ENCODE data around the gene OPHN1.
"Not testable (repeated sequence)": the region's sequence is repeated elsewhere in the genome, so short reads cannot be mapped to it uniquely, and the experiment has no call there.

OPHN1 gene

DNA sequence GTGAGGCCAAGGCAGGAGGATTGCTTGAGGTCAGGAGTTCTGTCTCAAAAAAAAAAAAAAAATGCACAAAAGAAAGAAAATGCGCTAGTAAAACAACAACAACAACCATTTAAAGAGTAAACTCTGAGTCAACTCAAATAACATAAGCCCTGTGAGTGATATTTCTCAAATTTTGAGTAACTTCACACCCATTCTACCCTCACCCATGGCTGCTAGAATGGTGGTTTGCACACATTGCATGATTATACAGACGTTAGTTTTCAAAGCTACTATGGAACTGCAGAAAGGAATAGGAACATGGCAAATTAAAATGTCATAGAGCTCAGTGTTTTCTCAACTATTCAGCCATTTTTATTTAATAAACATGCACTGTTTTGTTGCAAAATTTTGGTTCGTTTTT, 145.9 kb downstream of the OPHN1 start:
- Mint-ChIP-seq H3K9me3 (no peaks in the 10 kb centered on the region), H3K27me3 (no peaks in the 10 kb centered on the region), H3K4me3 (no peak overlapping the region), H3K36me3 (ENCODE audit: low read depth) (no peaks in the 10 kb centered on the region), H3K4me1 (ENCODE audit: low read depth) (no peaks in the 10 kb centered on the region), H3K27ac (no peak overlapping the region)
- intact Hi-C loops (cut with micrococcal nuclease): no loop called here

DNA sequence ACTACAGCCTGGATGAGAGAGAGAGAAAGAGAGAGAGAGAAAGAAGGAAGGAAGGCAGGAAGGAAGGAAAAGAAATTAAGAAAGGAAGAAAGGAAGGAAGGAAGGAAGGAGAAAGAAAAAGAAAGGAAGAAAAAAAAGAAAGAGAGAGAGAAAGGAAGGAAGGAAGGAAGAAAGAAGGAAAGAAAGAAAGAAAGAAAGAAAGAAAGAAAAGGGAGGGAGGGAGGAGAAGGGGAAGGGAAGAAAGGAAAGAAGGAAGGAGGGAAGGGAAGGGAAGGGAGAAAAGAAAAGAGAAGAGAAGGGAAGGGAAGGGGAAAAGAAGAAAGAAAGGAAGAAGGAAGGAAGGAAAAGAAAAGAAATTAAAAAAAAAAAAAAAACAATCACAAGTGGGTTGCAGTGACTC, 146.3 kb downstream of the OPHN1 start:
- no peaks in the 10 kb centered on the region for H3K4me1 Mint-ChIP-seq (ENCODE audit: low read depth)
- H3K36me3 Mint-ChIP-seq (ENCODE audit: low read depth): no peaks in the 10 kb centered on the region
- intact Hi-C loops (cut with micrococcal nuclease): no loop called here
- no peak overlapping the region for H3K4me3 Mint-ChIP-seq
- no peaks in the 10 kb centered on the region for H3K9me3 Mint-ChIP-seq
- H3K27me3 Mint-ChIP-seq: no peaks in the 10 kb centered on the region
- no peak overlapping the region for H3K27ac Mint-ChIP-seq

DNA sequence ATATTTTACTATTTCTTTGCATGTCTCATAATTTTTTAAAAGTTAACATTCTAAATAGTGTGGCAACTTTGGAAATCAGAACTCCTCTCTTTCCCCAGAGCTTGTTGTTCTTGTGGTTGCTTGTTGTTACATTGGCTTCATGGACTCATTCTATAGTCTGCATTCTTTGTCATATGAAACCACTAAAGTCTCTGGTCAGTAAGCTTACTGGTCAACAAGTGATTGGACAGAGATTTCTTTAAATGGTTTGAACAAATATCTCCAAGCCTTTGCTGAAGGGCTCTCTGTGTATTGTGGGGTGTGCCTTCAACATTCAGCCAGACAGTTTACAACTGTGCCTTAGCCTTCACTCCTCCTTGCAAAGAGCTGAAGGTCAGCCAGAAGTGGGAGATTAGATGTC, 147.2 kb downstream of the OPHN1 start:
- no peaks in the 10 kb centered on the region for H3K9me3 Mint-ChIP-seq
- H3K4me1 Mint-ChIP-seq (ENCODE audit: low read depth): no peaks in the 10 kb centered on the region
- H3K27me3 Mint-ChIP-seq: no peaks in the 10 kb centered on the region
- H3K4me3 Mint-ChIP-seq: no peak overlapping the region
- intact Hi-C loops (cut with micrococcal nuclease): no loop called here
- no peak overlapping the region for H3K27ac Mint-ChIP-seq
- H3K36me3 Mint-ChIP-seq (ENCODE audit: low read depth): no peaks in the 10 kb centered on the region

DNA sequence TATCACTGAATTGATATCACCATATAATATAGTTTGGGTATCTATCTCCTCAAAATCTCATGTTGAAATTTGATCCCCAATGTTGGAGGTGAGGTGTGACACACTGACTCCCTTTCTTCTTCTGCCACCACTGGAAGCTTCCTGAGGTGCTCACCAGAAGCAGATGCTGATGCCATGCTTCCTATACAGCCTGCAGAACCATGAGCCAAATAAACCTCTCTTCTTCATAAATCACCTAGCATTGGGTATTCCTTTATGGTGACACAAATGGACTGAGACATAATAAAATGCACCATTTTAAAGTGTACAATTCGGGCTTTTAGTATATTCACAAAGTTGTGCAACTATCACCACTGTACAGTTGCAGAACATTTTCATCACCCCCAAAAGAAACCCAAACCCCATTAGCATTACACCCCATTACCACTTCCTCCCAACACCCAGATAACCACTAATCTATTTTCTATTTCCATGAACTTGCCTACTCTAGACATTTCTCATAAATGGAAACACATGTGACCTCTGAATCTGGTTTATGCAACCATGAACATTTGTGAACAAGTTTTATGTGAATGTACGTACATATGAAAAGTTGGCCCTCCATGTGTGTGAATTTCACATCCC, 148.9 kb downstream of the OPHN1 start:
- Mint-ChIP-seq H3K27me3 (no peaks in the 10 kb centered on the region), H3K4me1 (ENCODE audit: low read depth) (no peaks in the 10 kb centered on the region), H3K36me3 (ENCODE audit: low read depth) (no peaks in the 10 kb centered on the region), H3K27ac (no peak overlapping the region), H3K4me3 (no peak overlapping the region), H3K9me3 (no peaks in the 10 kb centered on the region)
- intact Hi-C loops (cut with micrococcal nuclease): no loop called here

DNA sequence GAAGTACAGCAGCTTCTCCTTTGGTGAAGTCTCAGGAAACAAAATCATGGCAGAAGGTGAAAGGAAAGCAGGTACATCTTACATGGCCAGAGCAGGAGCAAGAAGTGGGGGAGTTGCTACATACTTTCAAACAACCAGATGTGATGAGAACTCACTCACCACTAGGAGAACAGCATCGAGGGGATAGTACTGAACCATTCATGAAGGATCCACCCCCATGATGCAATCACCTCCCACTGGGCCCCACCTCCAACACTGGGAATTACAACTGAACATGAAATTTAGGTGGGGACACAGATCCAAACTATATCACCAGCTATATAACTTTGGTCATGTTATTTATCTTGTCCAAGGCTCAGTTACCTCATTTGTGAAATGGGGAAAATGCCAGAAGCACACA, 159.4 kb downstream of the OPHN1 start:
- Mint-ChIP-seq H3K27ac (no peak overlapping the region), H3K9me3 (no peaks in the 10 kb centered on the region), H3K27me3 (no peaks in the 10 kb centered on the region), H3K4me3 (no peak overlapping the region), H3K4me1 (ENCODE audit: low read depth) (no peaks in the 10 kb centered on the region), H3K36me3 (ENCODE audit: low read depth) (no peaks in the 10 kb centered on the region)
- intact Hi-C loops (cut with micrococcal nuclease): no loop called here

DNA sequence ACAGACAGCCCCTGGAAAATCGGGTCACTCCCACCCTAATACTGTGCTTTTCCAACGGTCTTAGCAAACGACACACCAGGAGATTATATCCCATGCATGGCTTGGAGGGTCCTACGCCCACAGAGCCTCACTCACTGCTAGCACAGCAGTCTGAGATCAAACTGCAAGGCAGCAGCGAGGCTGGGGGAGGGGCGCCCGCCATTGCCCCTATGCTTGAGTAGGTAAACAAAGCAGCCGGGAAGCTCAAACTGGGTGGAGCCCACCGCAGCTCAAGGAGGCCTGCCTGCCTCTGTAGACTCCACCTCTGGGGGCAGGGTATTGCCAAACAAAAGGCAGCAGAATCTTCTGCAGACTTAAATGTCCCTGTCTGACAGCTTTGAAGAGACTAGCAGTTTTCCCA, 168.5 kb downstream of the OPHN1 start:
- H3K9me3 Mint-ChIP-seq; H3K27ac Mint-ChIP-seq; H3K36me3 Mint-ChIP-seq (ENCODE audit: low read depth); intact Hi-C loops (cut with micrococcal nuclease); H3K4me3 Mint-ChIP-seq; H3K27me3 Mint-ChIP-seq: not testable (repeated sequence)
- peaks cover 13% of the 10 kb centered on the region for H3K4me1 Mint-ChIP-seq (ENCODE audit: low read depth)

DNA sequence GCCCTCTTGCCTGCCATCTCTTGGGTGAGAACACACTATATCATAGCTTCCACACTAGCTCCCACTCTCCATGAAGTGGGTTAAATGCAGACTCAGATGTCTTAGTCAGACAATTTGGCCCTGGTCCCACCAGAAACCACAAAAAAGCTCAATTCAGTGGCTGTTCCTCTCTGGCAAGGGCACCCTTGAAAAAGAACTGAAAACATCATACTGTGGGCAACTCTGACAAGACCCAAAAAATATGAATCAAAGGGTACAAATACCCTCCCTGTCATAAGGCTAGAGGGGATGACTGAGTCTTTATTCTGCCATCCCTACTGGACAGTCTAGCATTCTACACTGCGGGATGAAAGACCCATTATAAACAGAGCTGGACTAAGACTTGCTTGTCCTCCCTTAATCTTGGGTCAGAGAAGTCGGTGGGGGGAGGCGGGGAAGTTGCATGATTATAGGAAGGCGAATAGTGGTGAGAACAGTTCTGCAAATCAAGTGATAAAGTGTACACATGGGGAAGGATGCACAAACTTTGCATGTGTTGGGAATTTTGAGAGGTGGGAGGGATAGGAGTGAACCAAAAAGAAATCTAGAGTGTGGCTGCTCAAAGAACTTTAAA, 172.1 kb downstream of the OPHN1 start:
- intact Hi-C loops (cut with micrococcal nuclease): no loop called here
- H3K36me3 Mint-ChIP-seq (ENCODE audit: low read depth): no peaks in the 10 kb centered on the region
- H3K4me3 Mint-ChIP-seq: no peak overlapping the region
- H3K27me3 Mint-ChIP-seq: no peaks in the 10 kb centered on the region
- peak overlapping the region; percentile 63 for H3K27ac Mint-ChIP-seq
- H3K9me3 Mint-ChIP-seq: no peaks in the 10 kb centered on the region
- H3K4me1 Mint-ChIP-seq (ENCODE audit: low read depth): peaks cover 13% of the 10 kb centered on the region

DNA sequence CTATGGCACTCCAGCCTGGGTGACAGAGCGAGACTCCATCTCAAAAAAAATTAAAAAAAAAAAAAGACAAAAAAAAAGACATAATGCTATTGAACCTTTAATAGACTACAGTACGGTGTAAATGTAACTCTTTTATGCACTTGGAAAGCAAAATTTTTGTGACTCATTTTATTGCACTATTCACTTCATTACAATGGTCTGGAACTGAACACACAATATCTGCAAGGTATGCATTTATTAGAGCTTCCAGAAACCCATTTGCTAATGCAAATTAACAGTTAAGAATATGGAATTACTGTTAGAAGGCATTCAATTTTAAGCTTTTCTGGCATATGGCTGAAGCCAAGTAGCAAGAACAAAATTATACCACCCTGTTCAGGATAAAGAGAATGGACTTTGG, 176.3 kb downstream of the OPHN1 start:
- intact Hi-C loops (cut with micrococcal nuclease): no loop called here
- no peaks in the 10 kb centered on the region for H3K27me3 Mint-ChIP-seq
- H3K27ac Mint-ChIP-seq: no peak overlapping the region
- peaks cover 13% of the 10 kb centered on the region for H3K4me1 Mint-ChIP-seq (ENCODE audit: low read depth)
- no peaks in the 10 kb centered on the region for H3K9me3 Mint-ChIP-seq
- no peaks in the 10 kb centered on the region for H3K36me3 Mint-ChIP-seq (ENCODE audit: low read depth)
- H3K4me3 Mint-ChIP-seq: no peak overlapping the region

DNA sequence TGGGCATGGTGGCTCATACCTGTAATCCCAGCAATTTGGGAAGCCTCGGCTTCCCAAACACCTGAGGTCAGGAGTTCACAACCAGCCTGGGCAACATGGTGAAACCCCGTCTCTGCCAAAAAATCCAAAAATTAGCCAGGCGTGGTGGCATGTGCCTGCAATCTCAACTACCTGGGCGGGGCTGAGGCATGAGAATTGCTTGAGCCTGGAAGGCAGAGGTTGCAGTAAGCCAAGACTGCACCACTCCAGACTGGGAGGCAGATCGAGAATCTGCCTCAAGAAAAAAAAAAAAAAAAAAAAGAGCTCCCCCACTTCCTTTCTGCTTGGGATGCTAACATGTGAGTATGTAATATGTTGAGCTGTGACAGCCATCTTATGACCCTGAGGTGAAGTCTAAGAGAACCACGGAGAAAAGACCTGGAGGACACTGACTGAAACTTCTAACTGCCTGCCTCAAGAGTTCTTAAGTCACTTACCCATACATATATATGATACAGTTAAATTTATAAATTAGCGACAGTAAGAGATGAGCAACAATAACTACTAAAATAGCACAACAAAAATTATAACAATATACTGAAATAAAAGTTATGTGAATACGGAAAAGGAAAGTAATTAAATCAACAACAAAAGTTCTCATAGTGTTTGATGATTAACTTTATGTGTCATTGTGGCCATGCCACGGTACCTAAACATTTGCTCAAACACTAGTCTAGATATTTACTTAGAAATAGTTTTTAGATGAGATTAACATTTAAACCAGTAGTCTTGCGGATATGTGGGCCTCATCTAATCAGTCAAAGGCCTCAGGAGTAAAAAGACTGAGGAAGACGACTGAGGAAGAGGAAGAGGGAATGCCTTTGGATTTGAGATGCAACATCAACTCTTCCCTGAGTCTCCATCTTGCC, 178.3 kb downstream of the OPHN1 start:
- H3K4me1 Mint-ChIP-seq (ENCODE audit: low read depth): no peaks in the 10 kb centered on the region
- intact Hi-C loops (cut with micrococcal nuclease): no loop called here
- no peak overlapping the region for H3K27ac Mint-ChIP-seq
- no peaks in the 10 kb centered on the region for H3K27me3 Mint-ChIP-seq
- H3K36me3 Mint-ChIP-seq (ENCODE audit: low read depth): no peaks in the 10 kb centered on the region
- H3K4me3 Mint-ChIP-seq: no peak overlapping the region
- H3K9me3 Mint-ChIP-seq: no peaks in the 10 kb centered on the region

DNA sequence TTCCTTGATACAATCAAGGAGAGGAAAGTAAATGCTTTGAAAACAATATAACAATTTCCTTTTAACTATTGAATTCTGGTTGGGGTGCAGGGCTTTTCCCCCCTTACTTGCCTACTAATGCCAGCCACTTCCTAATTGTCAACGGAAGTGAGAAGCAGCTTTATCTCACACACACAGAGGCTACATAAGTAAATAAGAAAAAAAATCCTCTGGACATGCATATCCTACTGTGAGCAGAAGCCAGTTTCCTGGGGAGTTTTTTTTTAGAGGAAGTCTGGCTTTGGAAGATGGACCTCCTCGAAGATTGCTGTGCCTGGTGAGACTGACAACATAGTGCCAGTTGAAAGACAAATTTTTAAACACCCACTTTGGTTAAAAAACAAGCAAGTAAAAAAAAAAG, 180.6 kb downstream of the OPHN1 start:
- Mint-ChIP-seq H3K27me3 (no peaks in the 10 kb centered on the region), H3K27ac (no peak overlapping the region), H3K4me3 (no peak overlapping the region), H3K9me3 (no peaks in the 10 kb centered on the region), H3K4me1 (ENCODE audit: low read depth) (no peaks in the 10 kb centered on the region), H3K36me3 (ENCODE audit: low read depth) (no peaks in the 10 kb centered on the region)
- intact Hi-C loops (cut with micrococcal nuclease): no loop called here

DNA sequence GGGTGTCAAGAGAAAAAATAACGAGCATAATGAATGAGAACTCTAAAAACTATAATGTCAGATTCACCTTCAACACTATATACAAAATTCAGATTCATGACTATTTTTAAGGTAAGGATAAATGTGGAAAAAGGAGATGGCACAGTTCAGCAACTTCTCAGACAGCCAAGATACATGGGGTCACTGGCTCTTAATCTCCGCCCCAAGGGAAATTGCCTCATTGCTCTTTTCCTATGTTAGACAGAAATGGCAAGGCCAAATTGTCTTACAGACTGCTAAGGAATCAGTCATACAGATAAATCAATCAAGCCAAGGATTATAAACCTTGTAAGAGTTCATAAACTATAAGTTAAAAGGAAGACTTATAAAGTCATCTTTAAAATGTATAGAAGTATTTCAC, 183.4 kb downstream of the OPHN1 start:
- intact Hi-C loops (cut with micrococcal nuclease): no loop called here
- H3K9me3 Mint-ChIP-seq: no peaks in the 10 kb centered on the region
- no peaks in the 10 kb centered on the region for H3K27me3 Mint-ChIP-seq
- H3K4me1 Mint-ChIP-seq (ENCODE audit: low read depth): no peaks in the 10 kb centered on the region
- H3K27ac Mint-ChIP-seq: no peak overlapping the region
- H3K36me3 Mint-ChIP-seq (ENCODE audit: low read depth): no peaks in the 10 kb centered on the region
- H3K4me3 Mint-ChIP-seq: no peak overlapping the region

DNA sequence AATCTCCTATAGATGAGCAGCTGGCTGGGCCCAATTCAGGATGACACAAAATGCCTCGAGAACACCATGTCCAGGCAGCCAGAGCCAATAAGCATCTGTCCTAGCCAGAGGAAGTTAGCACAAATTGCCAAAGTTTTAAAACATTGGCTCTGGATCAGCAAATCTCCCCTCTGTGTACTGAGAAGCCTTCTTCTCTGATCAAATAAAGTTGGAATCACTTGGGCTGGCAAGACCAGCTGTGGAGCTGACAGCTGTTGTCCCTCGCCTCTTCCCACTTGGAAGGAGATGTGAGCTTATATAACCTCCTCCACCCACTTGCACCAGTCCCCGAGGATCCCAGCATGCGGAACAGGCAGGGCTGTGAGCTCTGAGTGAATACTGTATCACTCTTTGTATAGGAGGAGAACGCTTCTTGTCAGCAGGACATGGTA, 183.9 kb downstream of the OPHN1 start:
- H3K27ac Mint-ChIP-seq: no peak overlapping the region
- intact Hi-C loops (cut with micrococcal nuclease): no loop called here
- H3K36me3 Mint-ChIP-seq (ENCODE audit: low read depth): no peaks in the 10 kb centered on the region
- H3K27me3 Mint-ChIP-seq: no peaks in the 10 kb centered on the region
- no peak overlapping the region for H3K4me3 Mint-ChIP-seq
- no peaks in the 10 kb centered on the region for H3K4me1 Mint-ChIP-seq (ENCODE audit: low read depth)
- no peaks in the 10 kb centered on the region for H3K9me3 Mint-ChIP-seq

DNA sequence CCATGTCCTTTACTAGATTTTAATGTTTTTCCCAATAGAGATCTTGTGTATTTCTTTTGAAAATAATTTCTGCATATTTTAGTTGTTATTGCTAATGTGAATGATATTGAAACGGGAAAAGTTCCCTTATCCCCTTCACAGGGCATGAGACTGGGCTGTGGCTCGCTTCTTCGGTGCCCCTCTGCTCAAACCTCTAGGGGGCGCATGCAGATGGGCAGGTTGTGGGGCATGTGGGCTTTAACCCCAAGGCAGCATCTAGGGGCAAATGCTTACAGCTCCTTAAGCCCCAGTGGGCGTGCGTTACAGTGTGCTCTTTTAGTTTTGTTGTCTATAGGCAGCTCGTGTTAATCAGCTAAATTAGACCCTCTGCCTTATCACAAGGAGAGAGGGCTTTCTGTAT, 194.7 kb downstream of the OPHN1 start:
- Mint-ChIP-seq H3K27ac (no peak overlapping the region), H3K9me3 (no peaks in the 10 kb centered on the region), H3K4me3 (no peak overlapping the region), H3K36me3 (ENCODE audit: low read depth) (peaks cover 5% of the 10 kb centered on the region), H3K4me1 (ENCODE audit: low read depth) (no peaks in the 10 kb centered on the region), H3K27me3 (no peaks in the 10 kb centered on the region)
- intact Hi-C loops (cut with micrococcal nuclease): no loop called here

DNA sequence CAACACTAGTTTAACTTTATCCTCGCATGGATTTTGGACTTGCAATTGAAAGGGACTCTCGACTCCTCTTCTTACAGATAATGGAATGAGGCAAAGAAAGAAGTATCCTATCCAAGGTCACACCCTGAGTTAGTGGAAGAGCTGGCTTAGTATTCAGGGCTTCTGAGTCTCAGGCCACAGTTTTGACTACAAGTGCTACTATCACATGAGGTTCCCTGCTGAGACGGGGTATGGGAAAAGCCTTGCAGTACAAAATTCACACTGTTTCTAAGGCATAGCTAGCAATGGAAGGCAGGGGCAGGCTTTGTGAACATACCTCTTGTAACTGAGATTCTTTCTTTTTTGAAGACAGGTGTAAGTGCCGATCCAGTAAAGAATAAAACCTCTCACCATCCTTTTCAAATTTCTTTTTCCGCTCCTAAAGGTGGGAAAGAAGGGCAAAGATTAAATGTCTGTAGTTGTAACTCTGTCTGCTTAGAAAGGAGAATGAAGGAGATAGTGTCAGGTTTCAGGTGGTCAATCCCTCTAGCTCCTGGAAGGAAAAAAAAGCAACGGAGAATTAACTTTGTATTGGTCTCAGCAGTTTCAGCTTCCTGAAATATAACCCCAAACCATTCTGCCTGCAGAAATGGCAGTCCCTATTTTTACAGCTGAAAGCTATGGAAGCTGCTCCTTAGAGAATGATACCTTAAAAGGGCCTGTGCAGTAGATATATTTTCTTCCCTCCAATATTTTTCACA, 199.0 kb downstream of the OPHN1 start:
- H3K4me1 Mint-ChIP-seq (ENCODE audit: low read depth): no peaks in the 10 kb centered on the region
- no peaks in the 10 kb centered on the region for H3K9me3 Mint-ChIP-seq
- no peaks in the 10 kb centered on the region for H3K27me3 Mint-ChIP-seq
- H3K27ac Mint-ChIP-seq: no peak overlapping the region
- intact Hi-C loops (cut with micrococcal nuclease): no loop called here
- H3K4me3 Mint-ChIP-seq: no peak overlapping the region
- peaks cover 5% of the 10 kb centered on the region for H3K36me3 Mint-ChIP-seq (ENCODE audit: low read depth)

Measured in dendritic cell treated with granulocyte-macrophage colony-stimulating factor and Interleukin-4, amounts not matched to agents 40 ng/mL and 50 ng/mL, for 4 days (primary cell).